ENCODE data around the gene USP44. TPM values are rescaled to one million over a fixed set of nuclear protein-coding genes. Genes with fewer than 3 reads are reported as not detected.

USP44 gene
- polyA plus RNA-seq, 1 of the 3 experiments (the other 2 are of a cell fraction) = 0.07 TPM

DNA sequence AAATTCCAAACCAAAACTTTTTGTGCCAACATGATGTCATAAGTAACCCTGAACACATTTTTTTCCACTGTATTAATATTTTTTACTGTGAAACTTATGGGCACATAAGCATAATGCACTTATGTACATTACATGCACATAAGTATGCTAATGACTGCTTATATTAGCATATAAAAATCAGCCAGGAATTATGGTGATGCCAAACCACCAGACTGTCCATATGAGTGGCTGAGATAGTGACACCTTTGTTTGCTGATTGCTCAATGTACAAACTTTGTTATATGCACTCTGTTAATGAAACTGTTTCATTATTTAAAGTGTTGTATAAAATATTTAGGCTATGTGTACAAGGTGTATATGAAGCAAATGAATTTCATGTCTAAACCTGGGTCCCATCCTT is 32.3 kb downstream of the USP44 start:
- Histone ChIP-seq H3K79me2 (ENCODE audit: insufficient read depth) (no peaks in the 10 kb centered on the region), H3K4me3 (ENCODE audit: low read depth in 2 of 2, low read length in 1 of 2) (no peak overlapping the region), H3F3A (replicated peaks; ENCODE audit: insufficient read depth) (peaks cover 9% of the 10 kb centered on the region), H3K4me2 (no peak overlapping the region), H3K4me1 (ENCODE audit: control insufficient read depth in 1 of 2, insufficient read depth in 2 of 2, low read depth in 1 of 2, low read length in 1 of 2) (no peaks in the 10 kb centered on the region), H2AFZ (ENCODE audit: low read depth) (no peak overlapping the region), H4K20me1 (ENCODE audit: insufficient read depth) (no peaks in the 10 kb centered on the region), H3K27me3 (ENCODE audit: insufficient read depth) (no peaks in the 10 kb centered on the region), H3K9me3 (no peaks in the 10 kb centered on the region), H3K9ac (no peak overlapping the region), H3K36me3 (replicated peaks in 1 of 2; ENCODE audit: control insufficient read depth in 1 of 2, insufficient read depth in 2 of 2, low read length in 1 of 2) (peaks cover 18 to 26% of the 10 kb centered on the region in 2 experiments), H3K9me2 (no peaks in the 10 kb centered on the region), H3K27ac (ENCODE audit: low read depth in 2 of 2, low read length in 1 of 2) (no peak overlapping the region)
- POLR2A ChIA-PET = no interaction called here
- TF ChIP-seq, protein P1, sequence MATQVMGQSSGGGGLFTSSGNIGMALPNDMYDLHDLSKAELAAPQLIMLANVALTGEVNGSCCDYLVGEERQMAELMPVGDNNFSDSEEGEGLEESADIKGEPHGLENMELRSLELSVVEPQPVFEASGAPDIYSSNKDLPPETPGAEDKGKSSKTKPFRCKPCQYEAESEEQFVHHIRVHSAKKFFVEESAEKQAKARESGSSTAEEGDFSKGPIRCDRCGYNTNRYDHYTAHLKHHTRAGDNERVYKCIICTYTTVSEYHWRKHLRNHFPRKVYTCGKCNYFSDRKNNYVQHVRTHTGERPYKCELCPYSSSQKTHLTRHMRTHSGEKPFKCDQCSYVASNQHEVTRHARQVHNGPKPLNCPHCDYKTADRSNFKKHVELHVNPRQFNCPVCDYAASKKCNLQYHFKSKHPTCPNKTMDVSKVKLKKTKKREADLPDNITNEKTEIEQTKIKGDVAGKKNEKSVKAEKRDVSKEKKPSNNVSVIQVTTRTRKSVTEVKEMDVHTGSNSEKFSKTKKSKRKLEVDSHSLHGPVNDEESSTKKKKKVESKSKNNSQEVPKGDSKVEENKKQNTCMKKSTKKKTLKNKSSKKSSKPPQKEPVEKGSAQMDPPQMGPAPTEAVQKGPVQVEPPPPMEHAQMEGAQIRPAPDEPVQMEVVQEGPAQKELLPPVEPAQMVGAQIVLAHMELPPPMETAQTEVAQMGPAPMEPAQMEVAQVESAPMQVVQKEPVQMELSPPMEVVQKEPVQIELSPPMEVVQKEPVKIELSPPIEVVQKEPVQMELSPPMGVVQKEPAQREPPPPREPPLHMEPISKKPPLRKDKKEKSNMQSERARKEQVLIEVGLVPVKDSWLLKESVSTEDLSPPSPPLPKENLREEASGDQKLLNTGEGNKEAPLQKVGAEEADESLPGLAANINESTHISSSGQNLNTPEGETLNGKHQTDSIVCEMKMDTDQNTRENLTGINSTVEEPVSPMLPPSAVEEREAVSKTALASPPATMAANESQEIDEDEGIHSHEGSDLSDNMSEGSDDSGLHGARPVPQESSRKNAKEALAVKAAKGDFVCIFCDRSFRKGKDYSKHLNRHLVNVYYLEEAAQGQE (IDR thresholded peaks at IDR 0.05; ENCODE audit: low read depth, low read length) = no peak
- TF ChIP-seq RFX5 (IDR thresholded peaks at IDR 0.05; ENCODE audit: low read length) (no peak), MXI1 (IDR thresholded peaks at IDR 0.05; ENCODE audit: low read depth, low read length) (no peak), TEAD4 (IDR thresholded peaks at IDR 0.05; ENCODE audit: borderline replicate concordance, insufficient read depth) (no peak), YY1 (IDR thresholded peaks at IDR 0.05; ENCODE audit: low read depth) (no peak), SIN3A (IDR thresholded peaks at IDR 0.05; ENCODE audit: borderline replicate concordance, low read depth, low read length) (no peak), FOXJ3 (CRISPR knock-in tag; IDR thresholded peaks at IDR 0.05) (no peak)
- TF ChIP-seq, protein P2, sequence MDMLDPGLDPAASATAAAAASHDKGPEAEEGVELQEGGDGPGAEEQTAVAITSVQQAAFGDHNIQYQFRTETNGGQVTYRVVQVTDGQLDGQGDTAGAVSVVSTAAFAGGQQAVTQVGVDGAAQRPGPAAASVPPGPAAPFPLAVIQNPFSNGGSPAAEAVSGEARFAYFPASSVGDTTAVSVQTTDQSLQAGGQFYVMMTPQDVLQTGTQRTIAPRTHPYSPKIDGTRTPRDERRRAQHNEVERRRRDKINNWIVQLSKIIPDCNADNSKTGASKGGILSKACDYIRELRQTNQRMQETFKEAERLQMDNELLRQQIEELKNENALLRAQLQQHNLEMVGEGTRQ (IDR thresholded peaks at IDR 0.05; ENCODE audit: borderline replicate concordance, low read depth, low read length) = no peak
- CTCF ChIA-PET = no interaction called here
- DNase-seq = no peak

DNA sequence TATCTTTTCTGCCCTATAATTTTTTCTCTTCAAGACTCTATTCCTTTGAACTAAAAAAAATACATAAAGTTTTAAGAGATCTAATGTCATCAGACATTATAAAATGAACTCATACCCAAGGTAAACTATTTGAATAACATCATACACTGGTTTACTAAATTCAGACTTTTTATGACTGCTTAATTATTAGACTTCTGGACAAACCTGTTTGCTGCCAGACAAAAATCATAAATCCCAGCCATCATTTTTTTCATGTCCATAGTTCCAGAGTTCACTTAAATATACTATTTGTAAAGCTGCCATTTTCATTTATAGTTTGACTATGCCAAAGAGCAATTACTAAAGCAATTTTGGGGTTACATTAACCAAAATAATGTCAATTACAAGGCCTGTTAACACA is 34.0 kb downstream of the USP44 start:
- DNase-seq = no peak
- Histone ChIP-seq H4K20me1 (ENCODE audit: insufficient read depth) (no peaks in the 10 kb centered on the region), H3K9ac (no peak overlapping the region), H3K36me3 (replicated peaks in 1 of 2; ENCODE audit: control insufficient read depth in 1 of 2, insufficient read depth in 2 of 2, low read length in 1 of 2) (peaks cover 35 to 41% of the 10 kb centered on the region in 2 experiments), H3K4me2 (no peak overlapping the region), H3K4me3 (ENCODE audit: low read depth in 2 of 2, low read length in 1 of 2) (no peak overlapping the region), H3K27me3 (ENCODE audit: insufficient read depth) (no peaks in the 10 kb centered on the region), H3K4me1 (ENCODE audit: control insufficient read depth in 1 of 2, insufficient read depth in 2 of 2, low read depth in 1 of 2, low read length in 1 of 2) (no peaks in the 10 kb centered on the region), H3K9me3 (no peaks in the 10 kb centered on the region), H3K27ac (ENCODE audit: low read depth in 2 of 2, low read length in 1 of 2) (no peak overlapping the region), H3K79me2 (ENCODE audit: insufficient read depth) (no peaks in the 10 kb centered on the region), H3F3A (replicated peaks; ENCODE audit: insufficient read depth) (peaks cover 9% of the 10 kb centered on the region), H2AFZ (ENCODE audit: low read depth) (no peak overlapping the region), H3K9me2 (no peaks in the 10 kb centered on the region)
- no peak for TF ChIP-seq NFIC (IDR thresholded peaks at IDR 0.05; ENCODE audit: borderline replicate concordance)
- no peak for TF ChIP-seq TEAD4 (IDR thresholded peaks at IDR 0.05; ENCODE audit: borderline replicate concordance, insufficient read depth)
- TF ChIP-seq RXRA (IDR thresholded peaks at IDR 0.05; ENCODE audit: borderline replicate concordance, low read depth) = no peak
- no peak for TF ChIP-seq GABPA (IDR thresholded peaks at IDR 0.05; ENCODE audit: low read depth)
- no peak for TF ChIP-seq CHD2 (IDR thresholded peaks at IDR 0.05; ENCODE audit: low read length, partially characterized antibody)
- TF ChIP-seq, protein P3, sequence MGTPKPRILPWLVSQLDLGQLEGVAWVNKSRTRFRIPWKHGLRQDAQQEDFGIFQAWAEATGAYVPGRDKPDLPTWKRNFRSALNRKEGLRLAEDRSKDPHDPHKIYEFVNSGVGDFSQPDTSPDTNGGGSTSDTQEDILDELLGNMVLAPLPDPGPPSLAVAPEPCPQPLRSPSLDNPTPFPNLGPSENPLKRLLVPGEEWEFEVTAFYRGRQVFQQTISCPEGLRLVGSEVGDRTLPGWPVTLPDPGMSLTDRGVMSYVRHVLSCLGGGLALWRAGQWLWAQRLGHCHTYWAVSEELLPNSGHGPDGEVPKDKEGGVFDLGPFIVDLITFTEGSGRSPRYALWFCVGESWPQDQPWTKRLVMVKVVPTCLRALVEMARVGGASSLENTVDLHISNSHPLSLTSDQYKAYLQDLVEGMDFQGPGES (IDR thresholded peaks at IDR 0.05; ENCODE audit: low read depth, low read length) = no peak
- no peak for TF ChIP-seq YY1 (IDR thresholded peaks at IDR 0.05; ENCODE audit: low read depth)
- TF ChIP-seq, protein P2 (IDR thresholded peaks at IDR 0.05; ENCODE audit: borderline replicate concordance, low read depth, low read length) = no peak
- no peak for TF ChIP-seq JUND (IDR thresholded peaks at IDR 0.05)
- TF ChIP-seq MXI1 (IDR thresholded peaks at IDR 0.05; ENCODE audit: low read depth, low read length) = no peak
- no peak for TF ChIP-seq EP300 (IDR thresholded peaks at IDR 0.05; ENCODE audit: borderline replicate concordance in 1 of 2, low read depth in 1 of 2, low read length in 1 of 2)
- TF ChIP-seq FOSL2 (IDR thresholded peaks at IDR 0.05; ENCODE audit: borderline replicate concordance, low read depth) = no peak
- ChIA-PET POLR2A (no interaction called here), CTCF (interaction anchor here (1.5 kb wide), 1 partner anchor 17 kb away, joined by 4 read pairs; no protein-coding TSS in a partner anchor)
